ENCODE data around the gene ABCB9.

DNA sequence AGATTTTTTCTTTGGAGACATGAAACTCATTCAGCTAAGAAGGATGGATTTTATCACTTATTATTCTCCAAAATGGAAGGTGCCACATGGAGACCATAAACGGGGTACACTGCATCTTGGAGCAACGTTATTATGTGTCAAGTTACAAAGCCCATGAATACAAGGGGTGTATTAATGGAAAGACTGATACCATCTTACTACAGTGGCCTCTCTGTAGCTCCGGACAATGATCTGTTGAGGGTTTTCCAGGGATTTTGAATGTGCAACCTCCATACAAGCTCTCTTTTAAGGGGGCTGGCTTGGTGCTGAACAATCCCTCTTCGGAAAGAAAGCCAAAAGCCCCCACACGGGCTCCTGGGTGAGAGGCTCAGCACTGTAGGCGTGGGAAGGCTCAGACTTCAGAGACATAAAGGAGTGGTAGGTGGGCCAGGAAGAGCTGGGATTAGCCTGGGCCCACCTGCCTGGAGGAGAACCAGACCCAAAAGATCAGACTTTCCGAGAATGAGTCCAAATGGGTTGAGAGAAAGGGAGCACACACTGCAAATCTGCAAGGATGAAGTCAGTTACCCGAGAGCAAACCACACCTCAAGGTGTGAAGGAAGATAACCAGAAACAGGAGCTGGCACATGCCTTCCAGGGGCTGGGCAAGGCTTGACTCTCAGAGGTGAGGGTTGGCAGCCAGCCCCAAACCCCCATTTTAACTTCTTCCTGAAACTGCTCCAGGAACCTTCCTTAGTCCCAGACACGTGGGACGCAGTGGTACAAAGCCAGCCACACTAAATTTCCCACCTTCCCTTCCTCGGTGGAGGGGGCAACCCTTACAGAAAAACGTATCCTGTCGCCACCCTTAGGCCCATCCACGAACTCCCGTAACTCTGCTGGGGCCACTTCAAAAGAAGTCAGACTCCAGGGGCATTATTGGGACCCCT is 71.8 kb downstream of the ABCB9 start:
- TF ChIP-seq POLR2A (IDR thresholded peaks at IDR 0.05; ENCODE audit: borderline replicate concordance, extremely low read depth, insufficient read depth, insufficient read length) (no peak), JUND (IDR thresholded peaks at IDR 0.05) (no peak)

Measured in HCT116 (cell line).